CD4-positive, alpha-beta T cell (primary cell): Measurements from ENCODE around the gene FCRL6. TPM values are rescaled to one million over a fixed set of nuclear protein-coding genes. Genes with fewer than 3 reads are reported as not detected.

Source experiments
- ATAC-seq: fragments of 200-7000 bp; cut with Tn5 transposase; one replicate; pipeline ENCODE4 v1.10.0; 2022; ENCODE audit warnings: mild to moderate bottlenecking; ENCODE audit not compliant: poor library complexity
- CTCF ChIA-PET: fragments of 350-600 bp; sonication (Branson Sonifier 250); formaldehyde crosslinking; loops from one replicate; lab custom pipeline; 2021; ENCODE audit warnings: antibody characterized with exemption, inconsistent platforms; lab: Charles Lee
- POLR2A ChIA-PET: fragments of 350-600 bp; sonication (Branson Sonifier 250); formaldehyde crosslinking; loops from one replicate; lab custom pipeline; 2021; ENCODE audit warnings: antibody characterized with exemption, inconsistent platforms; lab: Charles Lee
- DNase-seq, 14 experiments: peaks; one replicate each; pipeline ENCODE4 v3.0.0-alpha.2; 2013 to 2020; ENCODE audit warnings: mixed read lengths in 2 of 14
- H3K27ac ChIP-seq, 2 donors: one replicate each; pipeline versions ENCODE4 v1.5.1 to v1.7.0; 2013; ENCODE audit warnings: low read length in 2 of 2, low read depth in 1 of 2, mild to moderate bottlenecking in 1 of 2
- H3K27me3 ChIP-seq, 2 experiments: 1 replicate in 1 of 2; 2 replicates in 1 of 2; pipeline versions ENCODE4 v1.6.1 to v1.7.0; 2013; ENCODE audit warnings: low read length in 2 of 2, control low read depth in 1 of 2, mild to moderate bottlenecking in 1 of 2, moderate library complexity in 1 of 2; ENCODE audit not compliant: insufficient read depth in 2 of 2, control insufficient read depth in 1 of 2
- H3K36me3 ChIP-seq: one replicate; pipeline ENCODE4 v1.6.1; 2013; ENCODE audit warnings: low read length, control low read depth; ENCODE audit not compliant: insufficient read depth
- H3K4me1 ChIP-seq: one replicate; pipeline ENCODE4 v1.6.1; 2013; ENCODE audit warnings: low read length, control low read depth; ENCODE audit not compliant: insufficient read depth
- H3K4me3 ChIP-seq: one replicate; pipeline ENCODE4 v1.5.1; 2013; ENCODE audit warnings: mild to moderate bottlenecking, low read length, moderate library complexity
- H3K9me3 ChIP-seq, 2 experiments: 1 replicate in 1 of 2; 2 replicates in 1 of 2; pipeline versions ENCODE4 v1.6.1 to v1.7.0; 2013; ENCODE audit warnings: low read length in 2 of 2, mild to moderate bottlenecking in 2 of 2, control low read depth in 1 of 2, moderate library complexity in 1 of 2; ENCODE audit not compliant: control insufficient read depth in 1 of 2, insufficient read depth in 1 of 2
- H3K27ac Mint-ChIP-seq: one replicate; pipeline ENCODE4 v1.8.0; 2020; ENCODE audit warnings: mixed read lengths
- H3K27me3 Mint-ChIP-seq: one replicate; pipeline ENCODE4 v1.8.0; 2021; ENCODE audit warnings: mixed read lengths
- H3K36me3 Mint-ChIP-seq: one replicate; pipeline ENCODE4 v1.8.0; 2021; ENCODE audit warnings: low read depth, mixed read lengths
- H3K4me1 Mint-ChIP-seq: one replicate; pipeline ENCODE4 v1.8.0; 2021; ENCODE audit warnings: low read depth, mixed read lengths
- H3K4me3 Mint-ChIP-seq: one replicate; pipeline ENCODE4 v1.8.0; 2020; ENCODE audit warnings: mild to moderate bottlenecking, mixed read lengths
- H3K9me3 Mint-ChIP-seq: one replicate; pipeline ENCODE4 v1.8.0; 2020; ENCODE audit warnings: mixed read lengths
- intact Hi-C, 2 experiments: fragments of 100-400 bp; cut with DNase I in 1 of 2; cut with micrococcal nuclease in 1 of 2; formaldehyde crosslinking; loops; one replicate each; pipeline versions ENCODE4 v1.15.1 to v1.9.0; 2023 to 2025; cut with DNase I, micrococcal nuclease
- total RNA-seq, 174 experiments: library from RNA in 2 of 174; stranded (reverse) in 2 of 174; gene quantifications; one replicate each; pipeline ENCODE4 v1.2.3 and lab custom pipeline; 2021 to 2026
- TF ChIP-seq, protein P1 (sequence below): fragments of 200-600 bp; IDR thresholded peaks from one replicate; pipeline ENCODE4 v1.8.0; 2022; ENCODE audit warnings: antibody characterized with exemption, mild to moderate bottlenecking

The FCRL6 gene
- total RNA-seq, 2 experiments from 2014 or later = 0.28 to 0.52 TPM

- POLR2A ChIA-PET = no interaction called here
- no peak overlapping the region for H3K27ac Mint-ChIP-seq
Observed at GRCh38 chr1:159821171-159821867, 19.2 kb downstream of the FCRL6 start.

GRCh38 chr1:159823406-159823805 is 21.2 kb downstream of the FCRL6 start:
- ChIA-PET CTCF (no interaction called here), POLR2A (no interaction called here)
- H3K9me3 Mint-ChIP-seq = no peaks in the 10 kb centered on the region
- H3K4me3 ChIP-seq = no peak overlapping the region
- H3K4me1 ChIP-seq = peaks cover 35% of the 10 kb centered on the region
- ATAC-seq (no peak), DNase-seq (no peak)
- H3K36me3 Mint-ChIP-seq = no peaks in the 10 kb centered on the region
- H3K4me3 Mint-ChIP-seq = no peak overlapping the region
- no peak overlapping the region for H3K27ac ChIP-seq
- intact Hi-C loops = no loop called here
- H3K27ac Mint-ChIP-seq = no peak overlapping the region
- H3K27me3 ChIP-seq = no peaks in the 10 kb centered on the region
- no peaks in the 10 kb centered on the region for H3K36me3 ChIP-seq
- no peaks in the 10 kb centered on the region for H3K27me3 Mint-ChIP-seq
- peaks cover 34% of the 10 kb centered on the region for H3K4me1 Mint-ChIP-seq
- TF ChIP-seq, protein P1, sequence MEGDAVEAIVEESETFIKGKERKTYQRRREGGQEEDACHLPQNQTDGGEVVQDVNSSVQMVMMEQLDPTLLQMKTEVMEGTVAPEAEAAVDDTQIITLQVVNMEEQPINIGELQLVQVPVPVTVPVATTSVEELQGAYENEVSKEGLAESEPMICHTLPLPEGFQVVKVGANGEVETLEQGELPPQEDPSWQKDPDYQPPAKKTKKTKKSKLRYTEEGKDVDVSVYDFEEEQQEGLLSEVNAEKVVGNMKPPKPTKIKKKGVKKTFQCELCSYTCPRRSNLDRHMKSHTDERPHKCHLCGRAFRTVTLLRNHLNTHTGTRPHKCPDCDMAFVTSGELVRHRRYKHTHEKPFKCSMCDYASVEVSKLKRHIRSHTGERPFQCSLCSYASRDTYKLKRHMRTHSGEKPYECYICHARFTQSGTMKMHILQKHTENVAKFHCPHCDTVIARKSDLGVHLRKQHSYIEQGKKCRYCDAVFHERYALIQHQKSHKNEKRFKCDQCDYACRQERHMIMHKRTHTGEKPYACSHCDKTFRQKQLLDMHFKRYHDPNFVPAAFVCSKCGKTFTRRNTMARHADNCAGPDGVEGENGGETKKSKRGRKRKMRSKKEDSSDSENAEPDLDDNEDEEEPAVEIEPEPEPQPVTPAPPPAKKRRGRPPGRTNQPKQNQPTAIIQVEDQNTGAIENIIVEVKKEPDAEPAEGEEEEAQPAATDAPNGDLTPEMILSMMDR = no peak
- H3K9me3 ChIP-seq = peaks cover 0 to 20% of the 10 kb centered on the region in 2 experiments

More at GRCh38 chr1:159821171-159821867, 19.2 kb downstream of the FCRL6 start:
- Histone ChIP-seq H3K36me3 (no peaks in the 10 kb centered on the region), H3K4me3 (no peak overlapping the region), H3K27ac (no peak overlapping the region), H3K27me3 (no peaks in the 10 kb centered on the region), H3K4me1 (peaks cover 14% of the 10 kb centered on the region), H3K9me3 (no peaks in the 10 kb centered on the region)
- DNase-seq = peak in 2 of 14 experiments; percentile 14 to 48
- H3K4me3 Mint-ChIP-seq = no peak overlapping the region
- intact Hi-C loops = no loop called here
- no peak for ATAC-seq
- H3K4me1 Mint-ChIP-seq = peaks cover 14% of the 10 kb centered on the region
- no peaks in the 10 kb centered on the region for H3K27me3 Mint-ChIP-seq
- no peaks in the 10 kb centered on the region for H3K36me3 Mint-ChIP-seq
- CTCF ChIA-PET = no interaction called here
- TF ChIP-seq, protein P1 = peak; percentile 59
- H3K9me3 Mint-ChIP-seq = no peaks in the 10 kb centered on the region

DNA sequence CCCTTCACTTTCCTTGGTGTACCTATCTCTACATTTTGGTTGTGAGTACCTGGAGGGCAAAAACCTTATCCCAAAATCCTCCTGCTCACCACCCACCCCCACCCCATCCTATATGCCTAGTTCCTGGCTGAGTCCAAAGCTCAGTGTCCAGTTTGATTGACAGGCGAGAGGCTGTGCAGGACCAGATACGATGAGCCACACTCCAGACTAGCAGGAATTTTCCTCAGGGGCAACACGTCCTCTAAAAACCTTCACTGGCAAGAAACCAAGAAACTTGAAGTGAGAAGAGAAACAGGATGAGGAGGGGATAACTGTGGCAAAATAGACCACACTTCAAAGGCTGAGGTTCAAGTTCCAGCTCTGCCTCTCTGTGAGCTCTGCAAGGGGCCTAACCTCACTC is 23.4 kb downstream of the FCRL6 start:
- Mint-ChIP-seq H3K27ac (no peak overlapping the region), H3K9me3 (no peaks in the 10 kb centered on the region), H3K4me1 (peaks cover 42% of the 10 kb centered on the region), H3K27me3 (no peaks in the 10 kb centered on the region), H3K4me3 (no peak overlapping the region), H3K36me3 (no peaks in the 10 kb centered on the region)
- DNase-seq (peak in 1 of 14 experiments; percentile 20), ATAC-seq (no peak)
- ChIA-PET POLR2A (no interaction called here), CTCF (no interaction called here)
- intact Hi-C loops = no loop called here
- H3K4me1 ChIP-seq = peaks cover 37% of the 10 kb centered on the region
- TF ChIP-seq, protein P1 = no peak
- no peak overlapping the region for H3K4me3 ChIP-seq
- H3K9me3 ChIP-seq = peaks cover 0 to 31% of the 10 kb centered on the region in 2 experiments
- no peak overlapping the region for H3K27ac ChIP-seq
- H3K36me3 ChIP-seq = no peaks in the 10 kb centered on the region
- no peaks in the 10 kb centered on the region for H3K27me3 ChIP-seq
